ENCODE data around the gene CGREF1. TPM values are rescaled to one million over a fixed set of nuclear protein-coding genes. Genes with fewer than 3 reads are reported as not detected.
A peak's percentile ranks its signal among the peaks of the same experiment; 100 is the strongest.

Gene CGREF1, protein sequence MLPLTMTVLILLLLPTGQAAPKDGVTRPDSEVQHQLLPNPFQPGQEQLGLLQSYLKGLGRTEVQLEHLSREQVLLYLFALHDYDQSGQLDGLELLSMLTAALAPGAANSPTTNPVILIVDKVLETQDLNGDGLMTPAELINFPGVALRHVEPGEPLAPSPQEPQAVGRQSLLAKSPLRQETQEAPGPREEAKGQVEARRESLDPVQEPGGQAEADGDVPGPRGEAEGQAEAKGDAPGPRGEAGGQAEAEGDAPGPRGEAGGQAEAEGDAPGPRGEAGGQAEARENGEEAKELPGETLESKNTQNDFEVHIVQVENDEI
- 1 to 10 TPM; 3.8 to 7.8 (median 4.5) TPM for polyA plus RNA-seq
- long read RNA-seq, donor 1: 0 reads
- long read RNA-seq, donor 2: 0 reads
- long read RNA-seq, donor 3, partial matches to known transcripts: 0 of 1 reads
- long read RNA-seq, donor 3, other reads (novel, unspliced or antisense): 0 of 1 reads
- long read RNA-seq, donor 4: 0 reads
- long read RNA-seq, donor 5, partial matches to known transcripts: 0 of 1 reads
- long read RNA-seq, donor 5, other reads (novel, unspliced or antisense): 0 of 1 reads
- long read RNA-seq, donor 6: 0 reads
- long read RNA-seq, donor 7: 0 reads
- long read RNA-seq, donor 8: 0 reads
- long read RNA-seq, donor 9, partial matches to known transcripts: 0 of 1 reads
- long read RNA-seq, donor 9, other reads (novel, unspliced or antisense): 0 of 1 reads
- long read RNA-seq, donor 10, partial matches to known transcripts: 0 of 2 reads
- long read RNA-seq, donor 10, other reads (novel, unspliced or antisense): 0 of 2 reads

DNA sequence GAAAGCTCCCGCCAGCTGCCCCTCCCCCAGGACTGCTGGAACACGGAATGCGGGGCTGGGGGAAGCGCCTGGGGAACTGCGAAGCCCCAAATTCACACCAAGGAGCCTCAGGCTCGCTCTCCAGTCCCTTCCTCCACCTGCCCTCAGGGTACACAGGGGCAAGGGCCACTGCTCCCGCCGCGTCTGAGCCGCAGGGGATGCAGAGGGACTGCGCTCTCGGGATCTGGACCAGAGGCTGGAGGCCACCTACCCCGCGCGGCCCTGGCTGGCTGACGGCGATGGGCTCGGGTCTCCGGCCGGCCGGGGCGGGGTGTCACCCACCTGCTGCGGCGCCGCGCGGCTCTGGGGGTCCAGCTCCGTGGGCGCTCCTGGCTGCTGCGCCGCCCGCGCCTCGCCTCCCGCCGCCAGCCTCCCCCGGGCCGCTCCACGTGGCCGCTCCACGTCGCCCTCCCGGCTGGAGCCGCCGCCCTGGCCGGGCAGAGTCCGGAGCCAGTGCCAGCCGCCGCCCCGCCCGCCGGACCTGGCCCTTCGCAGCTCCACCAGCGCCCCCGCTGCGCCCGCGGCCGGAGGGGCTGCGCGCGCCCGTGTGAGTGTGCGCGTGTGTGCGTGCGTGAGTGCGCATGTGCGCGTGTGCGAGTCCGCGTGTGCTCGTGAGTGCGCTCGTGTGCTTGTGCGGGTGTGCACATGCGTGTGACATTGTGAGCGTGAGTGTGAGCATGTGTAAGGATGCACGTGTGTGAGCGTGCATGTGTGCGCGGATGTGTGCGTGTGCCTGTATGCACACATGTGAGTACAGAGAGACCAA, at the start of gene CGREF1:
CGREF1 (minus strand) TSS at position 604 of the 805 bp plus-strand sequence. CDS start 14,762 bp downstream, outside the sequence.
- FAIRE-seq (no peak), DNase-seq (peak; percentile 54 to 68)
- 4 to 6% (median 4%) methylated on average over 49 to 84 of the region's 84 CpGs for WGBS, 3 donors

DNA sequence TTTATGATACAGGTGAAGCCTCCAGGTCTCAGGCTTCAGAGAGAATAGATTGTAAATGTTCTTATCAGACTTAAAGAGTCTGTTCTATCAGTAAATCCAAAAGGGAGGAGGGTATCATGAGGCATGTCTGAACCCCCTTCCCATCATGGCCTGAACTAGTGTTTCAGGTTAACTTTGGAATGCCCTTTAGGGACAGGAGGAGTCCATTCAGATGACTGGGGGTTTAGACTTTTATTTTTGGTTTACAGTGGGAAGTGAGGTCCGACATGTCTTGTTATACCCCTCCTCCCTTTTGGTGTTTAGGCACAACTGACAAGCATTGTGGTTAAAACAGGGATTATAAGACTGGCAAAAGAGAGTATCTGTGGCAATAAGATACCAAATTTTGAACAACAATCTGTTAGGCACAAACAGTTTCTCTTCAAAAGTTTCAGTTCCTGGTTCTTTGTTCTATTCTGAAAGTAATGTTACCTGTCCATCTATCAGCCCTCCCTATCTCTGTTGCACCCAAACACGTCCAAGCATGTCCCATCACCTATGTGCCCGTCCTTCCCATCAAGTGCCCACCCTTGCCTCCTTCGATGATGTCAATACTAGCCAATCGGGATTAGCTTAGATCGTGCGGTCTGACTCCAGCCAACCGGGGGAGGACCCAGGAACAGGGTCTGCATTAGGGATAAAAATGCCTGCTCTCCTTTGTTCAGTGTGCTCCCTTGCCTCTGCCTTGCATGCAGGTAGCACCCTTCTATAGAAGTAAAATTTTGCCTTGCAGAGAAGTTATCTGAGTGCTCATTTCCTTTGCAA, 46.2 kb upstream of the CGREF1 start:
- Histone ChIP-seq H3K27ac (ENCODE audit: low read depth in 1 of 3, low read length in 2 of 3) (peak overlapping the region in 1 of 3 donors; percentile 46), H3K9me3 (ENCODE audit: control insufficient read depth in 2 of 2, insufficient read depth in 1 of 2, low read depth in 1 of 2, low read length in 1 of 2) (no peaks in the 10 kb centered on the region), H3K27me3 (ENCODE audit: control insufficient read depth in 3 of 3, insufficient read depth in 3 of 3, low read length in 3 of 3) (no peaks in the 10 kb centered on the region), H3K4me3 (ENCODE audit: low read depth in 1 of 3, low read length in 3 of 3) (no peak overlapping the region), H3K4me1 (ENCODE audit: control insufficient read depth in 3 of 3, insufficient read depth in 2 of 3, low read depth in 1 of 3, low read length in 2 of 3) (peaks cover 0 to 2% (median 0%) of the 10 kb centered on the region in 3 donors), H3K36me3 (ENCODE audit: control insufficient read depth in 3 of 3, insufficient read depth in 2 of 3, low read depth in 1 of 3, low read length in 3 of 3) (no peaks in the 10 kb centered on the region)
- FAIRE-seq (no peak), DNase-seq (no peak)
- 87 to 93% (median 90%) methylated on average over 8 of the region's 8 CpGs for WGBS, 3 donors

More for the DNA sequence above, at the start of gene CGREF1:
- Histone ChIP-seq H3K27ac (ENCODE audit: low read depth in 1 of 3, low read length in 2 of 3) (no peak within 1 kb of the TSS), H3K4me3 (ENCODE audit: low read depth in 1 of 3, low read length in 3 of 3) (peak within 1 kb of the TSS in 2 of 3 donors; percentile 38 to 42), H3K4me1 (ENCODE audit: control insufficient read depth in 3 of 3, insufficient read depth in 2 of 3, low read depth in 1 of 3, low read length in 2 of 3) (peaks cover 0 to 10% (median 0%) of the 10 kb centered on the region in 3 donors), H3K36me3 (ENCODE audit: control insufficient read depth in 3 of 3, insufficient read depth in 2 of 3, low read depth in 1 of 3, low read length in 3 of 3) (no peaks in the 10 kb centered on the region), H3K9me3 (ENCODE audit: control insufficient read depth in 2 of 2, insufficient read depth in 1 of 2, low read depth in 1 of 2, low read length in 1 of 2) (no peaks in the 10 kb centered on the region), H3K27me3 (ENCODE audit: control insufficient read depth in 3 of 3, insufficient read depth in 3 of 3, low read length in 3 of 3) (peaks cover 0 to 35% (median 6%) of the 10 kb centered on the region in 3 donors)

DNA sequence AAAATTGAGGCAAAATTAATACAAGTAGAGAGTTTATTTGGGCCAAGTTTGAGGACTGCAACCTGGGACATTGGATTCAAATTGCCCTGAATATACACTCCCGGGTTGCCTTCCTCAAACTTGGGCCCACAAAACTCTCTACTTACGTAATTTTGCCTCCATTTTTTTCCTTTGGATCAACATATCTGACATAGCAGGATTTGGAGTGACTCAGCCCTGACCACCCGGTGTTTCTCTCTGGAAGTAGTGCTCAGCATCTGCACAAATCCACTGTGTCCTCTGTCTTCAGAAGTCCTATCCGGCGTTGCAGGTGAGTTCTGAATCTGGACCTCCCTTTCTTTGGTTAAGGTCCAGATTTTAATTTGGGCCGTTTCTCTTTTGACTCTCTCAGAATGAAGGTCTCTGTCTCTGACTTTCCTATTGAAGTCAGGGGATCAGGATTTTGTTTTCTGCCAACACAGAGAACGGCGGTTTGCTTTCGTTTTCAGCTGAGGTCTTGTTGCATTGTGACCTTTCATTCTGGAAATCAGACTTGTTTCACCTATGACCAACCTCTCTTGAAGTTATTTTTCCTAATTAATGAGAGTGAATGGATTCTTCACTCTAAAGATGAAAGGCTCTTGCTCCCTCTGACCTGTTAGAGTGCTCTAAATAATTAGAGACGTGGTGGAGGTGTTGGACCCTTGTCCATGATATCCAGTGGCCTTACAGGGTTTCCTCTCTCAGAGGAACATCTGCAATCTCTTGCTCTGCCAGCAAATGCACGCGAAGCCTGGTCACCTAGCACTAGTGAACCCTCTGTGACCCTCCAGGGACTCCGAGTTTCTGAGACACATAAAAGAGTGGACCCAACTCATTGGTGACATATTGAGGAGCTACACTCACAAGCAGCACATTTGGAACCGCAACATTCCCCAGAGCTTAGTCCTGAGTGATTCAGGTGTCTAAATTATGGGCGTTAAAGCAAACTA, 43.5 kb upstream of the CGREF1 start:
- FAIRE-seq: no peak

DNA sequence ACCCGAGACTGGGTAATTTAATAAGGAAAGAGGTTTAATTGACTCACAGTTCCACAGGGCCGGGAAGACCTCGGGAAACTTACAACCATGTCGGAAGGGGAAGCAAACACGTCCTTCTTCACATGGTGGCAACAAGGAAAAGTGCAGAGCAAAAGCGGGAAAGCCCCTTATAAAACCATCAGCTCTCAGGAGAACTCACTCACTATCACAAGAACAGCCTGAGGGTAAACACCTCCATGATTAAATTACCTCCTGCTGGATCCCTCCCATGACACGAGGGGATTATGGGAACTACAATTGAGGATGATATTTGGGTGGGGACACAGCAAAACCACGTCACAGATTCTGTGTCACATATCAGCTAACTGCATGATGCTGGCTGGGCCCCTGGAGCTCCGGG, 41.3 kb upstream of the CGREF1 start:
- peaks cover 0 to 2% (median 0%) of the 10 kb centered on the region in 3 donors for H3K4me1 ChIP-seq (ENCODE audit: control insufficient read depth in 3 of 3, insufficient read depth in 2 of 3, low read depth in 1 of 3, low read length in 2 of 3)
- WGBS, 3 donors: 81 to 87% (median 85%) methylated on average over 9 of the region's 9 CpGs
- no peaks in the 10 kb centered on the region for H3K36me3 ChIP-seq (ENCODE audit: control insufficient read depth in 3 of 3, insufficient read depth in 2 of 3, low read depth in 1 of 3, low read length in 3 of 3)
- H3K9me3 ChIP-seq (ENCODE audit: control insufficient read depth in 2 of 2, insufficient read depth in 1 of 2, low read depth in 1 of 2, low read length in 1 of 2): no peaks in the 10 kb centered on the region
- no peak overlapping the region for H3K4me3 ChIP-seq (ENCODE audit: low read depth in 1 of 3, low read length in 3 of 3)
- DNase-seq: no peak
- H3K27me3 ChIP-seq (ENCODE audit: control insufficient read depth in 3 of 3, insufficient read depth in 3 of 3, low read length in 3 of 3): no peaks in the 10 kb centered on the region
- H3K27ac ChIP-seq (ENCODE audit: low read depth in 1 of 3, low read length in 2 of 3): no peak overlapping the region
- no peak for FAIRE-seq

More for the DNA sequence above, 43.5 kb upstream of the CGREF1 start:
- Histone ChIP-seq H3K4me1 (ENCODE audit: control insufficient read depth in 3 of 3, insufficient read depth in 2 of 3, low read depth in 1 of 3, low read length in 2 of 3) (peaks cover 0 to 2% (median 0%) of the 10 kb centered on the region in 3 donors), H3K27me3 (ENCODE audit: control insufficient read depth in 3 of 3, insufficient read depth in 3 of 3, low read length in 3 of 3) (no peaks in the 10 kb centered on the region), H3K4me3 (ENCODE audit: low read depth in 1 of 3, low read length in 3 of 3) (peak overlapping the region in 1 of 3 donors; percentile 32), H3K9me3 (ENCODE audit: control insufficient read depth in 2 of 2, insufficient read depth in 1 of 2, low read depth in 1 of 2, low read length in 1 of 2) (no peaks in the 10 kb centered on the region), H3K36me3 (ENCODE audit: control insufficient read depth in 3 of 3, insufficient read depth in 2 of 3, low read depth in 1 of 3, low read length in 3 of 3) (no peaks in the 10 kb centered on the region), H3K27ac (ENCODE audit: low read depth in 1 of 3, low read length in 2 of 3) (peak overlapping the region in 2 of 3 donors; percentile 27 to 30)
- 38 to 70% (median 48%) methylated on average over 15 of the region's 15 CpGs for WGBS, 3 donors
- peak in 1 of 2 donors; percentile 69 for DNase-seq

DNA sequence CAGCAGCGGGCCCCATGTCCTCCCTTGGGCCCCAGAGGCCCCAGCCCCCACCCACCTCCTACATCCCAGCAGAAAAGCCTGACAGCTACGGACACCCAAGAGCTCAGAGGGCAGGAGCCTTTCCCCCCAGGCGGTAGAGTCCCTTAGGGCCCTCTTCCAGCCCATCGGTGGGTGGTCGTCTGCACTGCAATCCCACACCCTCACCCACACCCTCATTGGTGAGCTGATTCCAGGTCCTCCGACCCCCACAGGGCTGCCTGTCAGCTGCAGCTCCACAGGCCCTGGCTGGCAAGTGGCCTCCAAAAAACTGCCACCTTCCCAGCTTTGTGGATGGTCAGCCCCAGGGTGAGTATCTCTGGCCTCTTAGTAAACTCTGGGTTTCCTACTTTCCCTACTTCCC, 40.3 kb upstream of the CGREF1 start:
- no peak for DNase-seq
- FAIRE-seq: no peak
- 82 to 90% (median 85%) methylated on average over 6 of the region's 6 CpGs for WGBS, 3 donors

DNA sequence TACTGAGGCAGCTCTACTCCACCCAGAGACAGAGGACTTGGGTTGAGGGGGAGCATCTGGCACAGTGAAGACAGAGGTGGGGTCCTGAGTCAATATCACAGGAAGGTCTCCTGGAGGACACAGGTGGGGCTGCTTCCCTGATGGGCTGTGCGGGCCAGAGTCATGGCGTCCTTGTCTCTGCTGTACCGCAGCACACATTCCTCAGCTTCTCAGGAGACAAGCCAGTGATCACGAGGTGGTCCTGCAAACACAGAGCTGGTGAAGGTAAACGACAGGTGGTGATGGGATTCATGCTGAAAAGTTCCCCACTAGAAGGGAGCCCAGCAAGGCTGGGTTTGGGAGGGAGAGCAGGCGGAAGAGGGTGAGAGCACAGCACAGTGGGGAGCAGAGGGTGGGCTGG, 39.5 kb upstream of the CGREF1 start:
- H3K27ac ChIP-seq (ENCODE audit: low read depth in 1 of 3, low read length in 2 of 3): no peak overlapping the region
- DNase-seq (no peak), FAIRE-seq (no peak)
- no peak overlapping the region for H3K4me3 ChIP-seq (ENCODE audit: low read depth in 1 of 3, low read length in 3 of 3)
- H3K27me3 ChIP-seq (ENCODE audit: control insufficient read depth in 3 of 3, insufficient read depth in 3 of 3, low read length in 3 of 3): no peaks in the 10 kb centered on the region
- no peaks in the 10 kb centered on the region for H3K9me3 ChIP-seq (ENCODE audit: control insufficient read depth in 2 of 2, insufficient read depth in 1 of 2, low read depth in 1 of 2, low read length in 1 of 2)
- H3K4me1 ChIP-seq (ENCODE audit: control insufficient read depth in 3 of 3, insufficient read depth in 2 of 3, low read depth in 1 of 3, low read length in 2 of 3): peaks cover 0 to 2% (median 0%) of the 10 kb centered on the region in 3 donors
- H3K36me3 ChIP-seq (ENCODE audit: control insufficient read depth in 3 of 3, insufficient read depth in 2 of 3, low read depth in 1 of 3, low read length in 3 of 3): peaks cover 0 to 2% (median 0%) of the 10 kb centered on the region in 3 donors
- 78 to 86% (median 79%) methylated on average over 6 of the region's 6 CpGs for WGBS, 3 donors

More for the DNA sequence above, 40.3 kb upstream of the CGREF1 start:
- peaks cover 0 to 2% (median 0%) of the 10 kb centered on the region in 3 donors for H3K4me1 ChIP-seq (ENCODE audit: control insufficient read depth in 3 of 3, insufficient read depth in 2 of 3, low read depth in 1 of 3, low read length in 2 of 3)
- H3K27me3 ChIP-seq (ENCODE audit: control insufficient read depth in 3 of 3, insufficient read depth in 3 of 3, low read length in 3 of 3): no peaks in the 10 kb centered on the region
- H3K36me3 ChIP-seq (ENCODE audit: control insufficient read depth in 3 of 3, insufficient read depth in 2 of 3, low read depth in 1 of 3, low read length in 3 of 3): peaks cover 0 to 2% (median 0%) of the 10 kb centered on the region in 3 donors
- no peak overlapping the region for H3K4me3 ChIP-seq (ENCODE audit: low read depth in 1 of 3, low read length in 3 of 3)
- no peak overlapping the region for H3K27ac ChIP-seq (ENCODE audit: low read depth in 1 of 3, low read length in 2 of 3)
- no peaks in the 10 kb centered on the region for H3K9me3 ChIP-seq (ENCODE audit: control insufficient read depth in 2 of 2, insufficient read depth in 1 of 2, low read depth in 1 of 2, low read length in 1 of 2)

DNA sequence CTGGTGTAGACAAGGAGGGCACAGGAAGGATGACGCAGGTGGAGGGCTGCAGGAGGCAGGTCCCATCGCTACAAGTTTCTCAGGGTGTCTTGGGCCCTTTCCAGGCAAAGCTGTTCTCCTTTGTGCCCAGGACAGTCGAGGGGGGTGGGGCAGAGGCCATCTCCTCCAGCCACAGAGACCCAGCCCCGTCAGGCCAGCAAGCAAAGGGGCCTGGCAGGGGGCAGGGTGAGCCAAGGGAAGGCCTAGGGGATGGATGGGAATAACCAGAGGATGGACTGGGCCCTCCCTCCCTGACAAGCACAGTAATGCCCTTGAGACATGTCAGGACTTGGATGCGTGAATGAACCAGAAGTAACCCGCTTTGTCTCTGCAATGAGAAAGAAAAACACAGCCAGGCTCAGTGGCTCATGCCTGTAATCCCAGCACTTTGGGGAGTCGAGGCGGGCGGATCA, 36.2 kb upstream of the CGREF1 start:
- no peak overlapping the region for H3K27ac ChIP-seq (ENCODE audit: low read depth in 1 of 3, low read length in 2 of 3)
- peaks cover 0 to 2% (median under 1%) of the 10 kb centered on the region in 3 donors for H3K4me1 ChIP-seq (ENCODE audit: control insufficient read depth in 3 of 3, insufficient read depth in 2 of 3, low read depth in 1 of 3, low read length in 2 of 3)
- FAIRE-seq (no peak), DNase-seq (no peak)
- H3K36me3 ChIP-seq (ENCODE audit: control insufficient read depth in 3 of 3, insufficient read depth in 2 of 3, low read depth in 1 of 3, low read length in 3 of 3): peaks cover 0 to 2% (median 0%) of the 10 kb centered on the region in 3 donors
- 78 to 84% (median 83%) methylated on average over 9 of the region's 9 CpGs for WGBS, 3 donors
- H3K9me3 ChIP-seq (ENCODE audit: control insufficient read depth in 2 of 2, insufficient read depth in 1 of 2, low read depth in 1 of 2, low read length in 1 of 2): no peaks in the 10 kb centered on the region
- H3K27me3 ChIP-seq (ENCODE audit: control insufficient read depth in 3 of 3, insufficient read depth in 3 of 3, low read length in 3 of 3): no peaks in the 10 kb centered on the region
- no peak overlapping the region for H3K4me3 ChIP-seq (ENCODE audit: low read depth in 1 of 3, low read length in 3 of 3)
